ENCODE results near the gene EIF1AD. TPM values are rescaled to one million over a fixed set of nuclear protein-coding genes. Genes with fewer than 3 reads are reported as not detected.

Gene EIF1AD
- total and polyA plus RNA-seq, 9 of the 15 experiments (the other 6 are each of a cell fraction or from before 2014, with no cell fraction given): 50.1 to 98.8 (median 58.7) TPM

- Histone ChIP-seq H3K36me3 (ENCODE audit: control insufficient read depth, insufficient read depth, low read length) (peaks cover 3% of the 10 kb centered on the region; the same call in 1 of the 3 replicates), H3K27ac (ENCODE audit: extremely low read depth, low read depth, low read length) (no peak overlapping the region), H3K9me3 (replicated peaks; ENCODE audit: control insufficient read depth, insufficient read depth, low read depth, low read length) (no peaks in the 10 kb centered on the region), H2AFZ (ENCODE audit: low read depth, low read length) (no peak overlapping the region), H3K79me2 (ENCODE audit: control insufficient read depth, insufficient read depth, low read length) (peaks cover 12% of the 10 kb centered on the region), H3K4me1 (replicated peaks in 1 of 2; ENCODE audit: control insufficient read depth in 2 of 2, insufficient read depth in 2 of 2, low read length in 2 of 2) (peaks cover 11 to 25% of the 10 kb centered on the region in 2 experiments), H3K4me2 (ENCODE audit: insufficient read depth, low read length) (no peak overlapping the region), H3K27me3 (ENCODE audit: control insufficient read depth in 2 of 2, insufficient read depth in 2 of 2, low read length in 2 of 2) (no peaks in the 10 kb centered on the region), H3K9ac (ENCODE audit: insufficient read depth in 1 of 2, low read depth in 2 of 2, low read length in 2 of 2) (peak overlapping the region in 1 of 2 experiments; percentile 59; a peak in 1 of 4 replicates), H3K9me1 (ENCODE audit: control insufficient read depth, insufficient read depth, low read length) (no peaks in the 10 kb centered on the region), H3K4me3 (no peak overlapping the region), H4K20me1 (replicated peaks; ENCODE audit: control insufficient read depth, insufficient read depth, low read length) (no peaks in the 10 kb centered on the region)
- no peak for TF ChIP-seq PHTF2 (CRISPR knock-in tag; IDR thresholded peaks at IDR 0.05)
- no peak for TF ChIP-seq MIER1 (IDR thresholded peaks at IDR 0.05; ENCODE audit: low read depth)
- no peak for TF ChIP-seq NR2C2 (CRISPR knock-in tag; IDR thresholded peaks at IDR 0.05)
- TF ChIP-seq NR2C2 (tag; IDR thresholded peaks at IDR 0.05): no peak
- no peak for TF ChIP-seq MXI1 (IDR thresholded peaks at IDR 0.05; ENCODE audit: low read depth, low read length)
- no peak for TF ChIP-seq OTX1 (CRISPR knock-in tag; IDR thresholded peaks at IDR 0.05)
- TF ChIP-seq ZKSCAN8 (CRISPR knock-in tag; IDR thresholded peaks at IDR 0.05): no peak
- WGBS (ENCODE audit: insufficient coverage, low coverage, missing lambda C conversion rate): 30% methylated on average over 11 of the region's 11 CpGs
- no TSS peak for BruUV-seq (replicated peaks)
- in situ Hi-C loops (cut with MboI) (no loop called here), intact Hi-C loops (cut with micrococcal nuclease) (no loop called here)
- POLR2A ChIA-PET: interaction anchor here (0.6 to 1.0 kb wide), 3 partner anchors 12 to 194 kb away, joined by 3 read pairs; no protein-coding TSS in a partner anchor
- ATAC-seq (no peak), FAIRE-seq (no peak), DNase-seq (ENCODE audit: extremely low read depth in 1 of 4, low spot score in 3 of 4) (no peak)
- CTCF ChIA-PET (ENCODE audit: low intra/inter-chr PET ratio): no interaction called here
These were observed 45.8 kb upstream of the EIF1AD start for GRCh38 chr11:66047541-66048365.

Data from K562 (cell line).